ENCODE data around the gene HOOK1.

The HOOK1 gene

GRCh38 chr1:59814901-59815825, at the start of gene HOOK1:
Gene HOOK1 (plus strand): TSS chr1:59814949. CDS start chr1:59815118, 169 bp downstream.
- 0 out of 2 replicates have a peak, but pooled peaks have one; percentile 5 for TF ChIP-seq CTCF (conservative IDR thresholded peaks at IDR 0.05)
- H3K27ac ChIP-seq, result peak within 1 kb of the TSS; percentile 90

GRCh38 chr1:59765011-59765730, 49.6 kb upstream of the HOOK1 start:
- H3K27ac ChIP-seq, result no peak overlapping the region
- TF ChIP-seq CTCF (conservative IDR thresholded peaks at IDR 0.05), result no peak

- no peak for TF ChIP-seq CTCF (conservative IDR thresholded peaks at IDR 0.05)
- no peak overlapping the region for H3K27ac ChIP-seq
Observed at GRCh38 chr1:59766227-59766855, 48.4 kb upstream of the HOOK1 start.

GRCh38 chr1:59767119-59767518, 47.6 kb upstream of the HOOK1 start:
- H3K27ac ChIP-seq, result no peak overlapping the region
- TF ChIP-seq CTCF (conservative IDR thresholded peaks at IDR 0.05), result no peak

GRCh38 chr1:59768792-59769735, 45.7 kb upstream of the HOOK1 start:
- TF ChIP-seq CTCF (conservative IDR thresholded peaks at IDR 0.05), result no peak
- H3K27ac ChIP-seq, result no peak overlapping the region

- no peak overlapping the region for H3K27ac ChIP-seq
- TF ChIP-seq CTCF (conservative IDR thresholded peaks at IDR 0.05), result no peak
Observed at GRCh38 chr1:59769736-59770095, 45.0 kb upstream of the HOOK1 start.

Measured in VCaP (cell line).